ENCODE data around the gene DNAJC5. TPM values are rescaled to one million over a fixed set of nuclear protein-coding genes. Genes with fewer than 3 reads are reported as not detected.
A peak's percentile ranks its signal among the peaks of the same experiment; 100 is the strongest.

The DNAJC5 gene
- total and polyA plus RNA-seq, 2 of the 8 experiments (the other 6 are each of a cell fraction or from before 2014, with no cell fraction given): 19.2 to 31.2 TPM

DNA sequence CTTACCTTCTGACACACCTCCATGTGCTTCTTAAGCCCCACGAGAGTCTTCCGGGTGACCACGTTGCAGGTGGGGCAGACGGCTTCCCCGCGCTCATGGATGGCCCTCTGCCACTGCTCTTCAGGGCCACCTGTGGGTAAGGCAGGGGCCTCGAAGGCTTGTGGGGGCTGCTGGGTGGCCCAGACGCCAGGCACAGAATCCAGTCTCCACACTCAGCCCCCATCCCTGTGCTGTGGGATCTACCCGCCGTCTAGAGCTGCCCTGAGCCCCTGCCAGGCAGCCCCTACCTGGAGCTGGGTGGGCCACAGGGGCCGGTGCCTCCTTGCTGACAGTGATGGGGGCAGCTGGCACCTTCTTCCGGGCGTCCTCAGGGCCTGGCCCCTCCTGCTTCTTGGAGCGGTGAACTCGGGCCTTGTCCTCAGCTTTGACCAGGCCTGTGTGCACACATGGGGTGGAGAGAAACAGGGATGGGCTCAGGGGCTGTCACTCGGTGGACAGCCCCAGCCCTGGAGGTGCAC, 68.9 kb downstream of the DNAJC5 start:
- H3K23me2 ChIP-seq (ENCODE audit: low read depth, low read length): peaks cover 1% of the 10 kb centered on the region; the same call in 1 of the 2 replicates
- WGBS, 2 experiments (ENCODE audit: extremely low coverage in 1 of 2, insufficient coverage in 1 of 2, insufficient read length in 1 of 2, insufficient replicate concordance in 2 of 2, low coverage in 1 of 2, low lambda C conversion rate in 2 of 2, missing lambda C conversion rate in 1 of 2): 94% methylated on average over 13 of the region's 16 CpGs; no CpG with 5 or more reads in 1 of the 2 experiments

More for the DNA sequence above, 68.9 kb downstream of the DNAJC5 start:
- FAIRE-seq (no peak), DNase-seq (ENCODE audit: low read depth in 1 of 2, low spot score in 2 of 2) (no peak)
- Histone ChIP-seq H3K14ac (ENCODE audit: insufficient read length) (no peak overlapping the region), H3K27ac (ENCODE audit: low read depth, low read length) (no peak overlapping the region), H3K4ac (replicated peaks; ENCODE audit: insufficient read length, low read depth, low read length) (no peak overlapping the region), H3K27me3 (replicated peaks in 1 of 4; ENCODE audit: control insufficient read depth in 3 of 4, extremely low read depth in 1 of 4, insufficient read depth in 3 of 4, low read length in 3 of 4) (no peaks in the 10 kb centered on the region), H2BK15ac (ENCODE audit: low read length) (no peak overlapping the region), H4K8ac (ENCODE audit: extremely low read depth, insufficient read depth, low read length) (no peak overlapping the region), H4K91ac (replicated peaks; ENCODE audit: insufficient read length, low read length) (no peak overlapping the region), H3K4me2 (ENCODE audit: insufficient read depth in 1 of 2, low read depth in 2 of 2, low read length in 2 of 2) (no peak overlapping the region), H3K79me1 (ENCODE audit: low read depth, low read length) (peaks cover 4% of the 10 kb centered on the region), H2BK20ac (ENCODE audit: low read length) (no peak overlapping the region), H3K18ac (ENCODE audit: extremely low read depth, low read length) (no peak overlapping the region), H3K79me2 (ENCODE audit: control insufficient read depth in 1 of 2, insufficient read depth in 2 of 2, low read length in 2 of 2) (no peaks in the 10 kb centered on the region; a peak in 1 of 4 replicates), H2BK120ac (replicated peaks; ENCODE audit: low read depth, low read length) (no peak overlapping the region), H2BK5ac (ENCODE audit: low read depth, low read length) (no peak overlapping the region), H2AK5ac (ENCODE audit: low read depth, low read length) (no peak overlapping the region), H3K9ac (replicated peaks in 1 of 4; ENCODE audit: extremely low read depth in 1 of 4, low read depth in 3 of 4, low read length in 3 of 4) (no peak overlapping the region), H4K20me1 (replicated peaks in 1 of 2; ENCODE audit: control insufficient read depth in 1 of 2, insufficient read depth in 2 of 2, low read length in 2 of 2) (peaks cover 0 to 2% of the 10 kb centered on the region in 2 experiments), H2BK12ac (ENCODE audit: low read depth, low read length) (no peak overlapping the region), H3K56ac (replicated peaks; ENCODE audit: insufficient read length, low read depth, low read length) (no peak overlapping the region), H3K23ac (ENCODE audit: insufficient read length) (no peak overlapping the region), H3K4me1 (replicated peaks in 1 of 4; ENCODE audit: control insufficient read depth in 3 of 4, insufficient read depth in 4 of 4, low read length in 3 of 4) (peaks cover 0 to 14% (median 9%) of the 10 kb centered on the region in 4 experiments; a peak in 6 of 7 replicates), H4K5ac (ENCODE audit: insufficient read length, low read depth, low read length) (no peak overlapping the region), H3K9me3 (ENCODE audit: insufficient read depth in 2 of 2, low read depth in 1 of 2, low read length in 1 of 2) (peaks cover 42 to 53% of the 10 kb centered on the region in 2 experiments), H2AFZ (ENCODE audit: low read length) (no peak overlapping the region), H3K4me3 (ENCODE audit: extremely low read depth in 1 of 4, insufficient read depth in 2 of 4, low read depth in 3 of 4, low read length in 4 of 4) (0 out of 8 replicates have a peak overlapping the region, but pooled peaks of 1 of the 4 experiments have one; percentile 3), H3K36me3 (ENCODE audit: control insufficient read depth in 2 of 4, insufficient read depth in 4 of 4, low read length in 3 of 4) (peaks cover 22 to 68% (median 51%) of the 10 kb centered on the region in 4 experiments)
- CTCF ChIA-PET (ENCODE audit: partially characterized antibody): interaction anchor here (0.8 kb wide), 2 partner anchors 17 to 54 kb away, joined by 3 read pairs; no protein-coding TSS in a partner anchor
- POLR2A ChIA-PET (ENCODE audit: partially characterized antibody): interaction anchor here (0.7 to 0.8 kb wide), 2 partner anchors 12 to 116 kb away, joined by 3 read pairs; no protein-coding TSS in a partner anchor
- TF ChIP-seq, protein P1, sequence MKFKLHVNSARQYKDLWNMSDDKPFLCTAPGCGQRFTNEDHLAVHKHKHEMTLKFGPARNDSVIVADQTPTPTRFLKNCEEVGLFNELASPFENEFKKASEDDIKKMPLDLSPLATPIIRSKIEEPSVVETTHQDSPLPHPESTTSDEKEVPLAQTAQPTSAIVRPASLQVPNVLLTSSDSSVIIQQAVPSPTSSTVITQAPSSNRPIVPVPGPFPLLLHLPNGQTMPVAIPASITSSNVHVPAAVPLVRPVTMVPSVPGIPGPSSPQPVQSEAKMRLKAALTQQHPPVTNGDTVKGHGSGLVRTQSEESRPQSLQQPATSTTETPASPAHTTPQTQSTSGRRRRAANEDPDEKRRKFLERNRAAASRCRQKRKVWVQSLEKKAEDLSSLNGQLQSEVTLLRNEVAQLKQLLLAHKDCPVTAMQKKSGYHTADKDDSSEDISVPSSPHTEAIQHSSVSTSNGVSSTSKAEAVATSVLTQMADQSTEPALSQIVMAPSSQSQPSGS (IDR thresholded peaks at IDR 0.05; ENCODE audit: low read length): no peak
- no peak for TF ChIP-seq EP300 (IDR thresholded peaks at IDR 0.05; ENCODE audit: borderline replicate concordance in 1 of 2, low read depth in 2 of 2, low read length in 2 of 2)

All from H1 (cell line).